ENCODE data around the gene FOXP1. TPM values are rescaled to one million over a fixed set of nuclear protein-coding genes. Genes with fewer than 3 reads are reported as not detected.

The FOXP1 gene
- total and polyA plus RNA-seq, 9 of the 15 experiments (the other 6 are each of a cell fraction or from before 2014, with no cell fraction given): 7.7 to 34.5 (median 13.7) TPM

DNA sequence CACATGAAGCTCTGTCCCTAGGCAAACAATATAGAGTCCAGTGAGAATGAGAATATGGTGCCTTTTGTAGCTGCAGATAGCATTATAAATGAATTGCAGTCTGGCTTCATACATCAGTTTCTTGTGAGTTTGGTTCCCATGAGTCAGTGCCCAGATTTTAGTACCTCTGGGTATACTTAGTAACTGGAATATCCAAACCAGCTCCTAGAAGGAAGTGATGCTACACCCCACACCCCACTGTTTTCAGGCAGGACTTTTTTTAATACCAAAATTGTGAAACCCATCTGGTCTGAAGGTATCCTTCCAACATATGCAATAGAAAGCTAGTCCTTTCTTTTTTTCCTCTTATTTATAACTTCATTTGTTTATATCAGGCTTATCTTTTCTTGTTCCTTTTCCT, 42.1 kb upstream of the FOXP1 start:
- Histone ChIP-seq H4K20me1 (replicated peaks; ENCODE audit: control insufficient read depth, insufficient read depth, low read length) (no peaks in the 10 kb centered on the region), H3K4me3 (no peak overlapping the region), H3K4me1 (replicated peaks in 1 of 2; ENCODE audit: control insufficient read depth in 2 of 2, insufficient read depth in 2 of 2, low read length in 2 of 2) (no peaks in the 10 kb centered on the region), H3K4me2 (ENCODE audit: insufficient read depth, low read length) (no peak overlapping the region), H3K9ac (ENCODE audit: insufficient read depth in 1 of 2, low read depth in 2 of 2, low read length in 2 of 2) (no peak overlapping the region), H3K27me3 (ENCODE audit: control insufficient read depth in 2 of 2, insufficient read depth in 2 of 2, low read length in 2 of 2) (peaks cover 13 to 25% of the 10 kb centered on the region in 2 experiments), H3K36me3 (ENCODE audit: control insufficient read depth, insufficient read depth, low read length) (no peaks in the 10 kb centered on the region), H3K9me1 (ENCODE audit: control insufficient read depth, insufficient read depth, low read length) (no peaks in the 10 kb centered on the region), H3K9me3 (replicated peaks; ENCODE audit: control insufficient read depth, insufficient read depth, low read depth, low read length) (no peaks in the 10 kb centered on the region), H2AFZ (ENCODE audit: low read depth, low read length) (no peak overlapping the region), H3K79me2 (ENCODE audit: control insufficient read depth, insufficient read depth, low read length) (no peaks in the 10 kb centered on the region), H3K27ac (ENCODE audit: extremely low read depth, low read depth, low read length) (no peak overlapping the region)
- DNase-seq (ENCODE audit: extremely low read depth in 1 of 4, low spot score in 3 of 4) (no peak), FAIRE-seq (no peak), ATAC-seq (no peak)
- intact Hi-C loops (cut with micrococcal nuclease): no loop called here
- TF ChIP-seq ZKSCAN3 (CRISPR knock-in tag; IDR thresholded peaks at IDR 0.05) (no peak), YBX1 (IDR thresholded peaks at IDR 0.05) (no peak), BHLHE40 (IDR thresholded peaks at IDR 0.05; ENCODE audit: low read length) (no peak), SLC30A9 (CRISPR knock-in tag; IDR thresholded peaks at IDR 0.05) (no peak), ILK (tag; IDR thresholded peaks at IDR 0.05; ENCODE audit: borderline replicate concordance, low read depth) (no peak), HNRNPLL (IDR thresholded peaks at IDR 0.05; ENCODE audit: low read depth, low read length, poor library complexity, severe bottlenecking) (no peak), ZNF408 (CRISPR knock-in tag; IDR thresholded peaks at IDR 0.05; ENCODE audit: low read depth) (no peak), FOXK2 (conservative IDR thresholded peaks at IDR 0.05 in 1 of 2, IDR thresholded peaks at IDR 0.05 in 1 of 2; ENCODE audit: low read depth in 2 of 2) (no peak), BCL6 (CRISPR knock-in tag; IDR thresholded peaks at IDR 0.05) (no peak), ZNF347 (CRISPR knock-in tag; IDR thresholded peaks at IDR 0.05; ENCODE audit: low read depth) (no peak), NCOA6 (IDR thresholded peaks at IDR 0.05) (no peak)
- TF ChIP-seq, protein P1, sequence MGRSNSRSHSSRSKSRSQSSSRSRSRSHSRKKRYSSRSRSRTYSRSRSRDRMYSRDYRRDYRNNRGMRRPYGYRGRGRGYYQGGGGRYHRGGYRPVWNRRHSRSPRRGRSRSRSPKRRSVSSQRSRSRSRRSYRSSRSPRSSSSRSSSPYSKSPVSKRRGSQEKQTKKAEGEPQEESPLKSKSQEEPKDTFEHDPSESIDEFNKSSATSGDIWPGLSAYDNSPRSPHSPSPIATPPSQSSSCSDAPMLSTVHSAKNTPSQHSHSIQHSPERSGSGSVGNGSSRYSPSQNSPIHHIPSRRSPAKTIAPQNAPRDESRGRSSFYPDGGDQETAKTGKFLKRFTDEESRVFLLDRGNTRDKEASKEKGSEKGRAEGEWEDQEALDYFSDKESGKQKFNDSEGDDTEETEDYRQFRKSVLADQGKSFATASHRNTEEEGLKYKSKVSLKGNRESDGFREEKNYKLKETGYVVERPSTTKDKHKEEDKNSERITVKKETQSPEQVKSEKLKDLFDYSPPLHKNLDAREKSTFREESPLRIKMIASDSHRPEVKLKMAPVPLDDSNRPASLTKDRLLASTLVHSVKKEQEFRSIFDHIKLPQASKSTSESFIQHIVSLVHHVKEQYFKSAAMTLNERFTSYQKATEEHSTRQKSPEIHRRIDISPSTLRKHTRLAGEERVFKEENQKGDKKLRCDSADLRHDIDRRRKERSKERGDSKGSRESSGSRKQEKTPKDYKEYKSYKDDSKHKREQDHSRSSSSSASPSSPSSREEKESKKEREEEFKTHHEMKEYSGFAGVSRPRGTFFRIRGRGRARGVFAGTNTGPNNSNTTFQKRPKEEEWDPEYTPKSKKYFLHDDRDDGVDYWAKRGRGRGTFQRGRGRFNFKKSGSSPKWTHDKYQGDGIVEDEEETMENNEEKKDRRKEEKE (IDR thresholded peaks at IDR 0.05; ENCODE audit: borderline replicate concordance in 1 of 2, control insufficient read depth in 1 of 2, low read depth in 2 of 2, low read length in 1 of 2): no peak
- in situ Hi-C loops (cut with MboI): no loop called here
- CTCF ChIA-PET (ENCODE audit: low intra/inter-chr PET ratio): no interaction called here
- BruUV-seq (replicated peaks): no TSS peak
- POLR2A ChIA-PET: no interaction called here
